ENCODE measurements around the gene CBX8. TPM values are rescaled to one million over a fixed set of nuclear protein-coding genes. Genes with fewer than 3 reads are reported as not detected.
A peak's percentile ranks its signal among the peaks of the same experiment; 100 is the strongest.

The CBX8 gene
- total and polyA plus RNA-seq, 2 of the 13 experiments (the other 11 are each of a cell fraction or from before 2014, with no cell fraction given) = 0.34 to 12.6 TPM

DNA sequence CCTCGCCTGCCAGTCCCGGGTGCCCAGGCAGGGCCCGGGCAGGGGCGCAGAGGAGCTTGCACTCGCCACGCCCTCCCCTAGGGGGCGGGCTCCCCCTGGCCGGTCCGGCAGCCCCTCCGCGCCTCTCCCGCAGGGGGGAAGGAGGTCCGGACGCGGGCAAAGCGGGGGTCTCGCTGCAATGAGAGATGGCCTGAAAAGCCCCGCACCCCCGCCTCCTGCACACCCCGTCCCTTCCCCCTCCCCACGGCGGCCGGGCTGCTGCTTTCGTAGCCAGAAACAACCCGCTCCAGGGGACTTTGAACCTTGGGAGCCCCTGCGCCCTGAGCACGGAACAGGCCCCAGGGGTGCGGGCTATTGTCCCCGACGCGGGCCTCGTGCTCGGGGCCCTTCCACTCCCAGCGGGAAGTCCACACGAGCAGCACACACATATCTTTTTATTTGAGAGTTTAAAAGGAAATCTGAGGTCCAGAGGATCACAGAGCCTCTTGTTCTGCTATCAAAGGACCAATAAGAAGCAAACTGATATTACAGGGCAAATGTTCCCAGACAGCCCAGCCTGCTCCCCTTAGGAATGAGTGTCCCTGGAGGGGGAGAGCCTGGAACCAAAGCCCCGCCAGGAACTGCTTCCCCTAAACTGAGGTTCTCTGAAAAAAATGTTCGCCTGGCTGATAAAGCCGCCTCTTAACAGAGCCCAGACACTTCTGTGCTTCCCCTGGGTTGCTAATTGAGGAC is 48.2 kb upstream of the CBX8 start (continued):
- TF ChIP-seq RXRA (CRISPR knock-in tag; IDR thresholded peaks at IDR 0.05) = peak; percentile 78
- 0 out of 2 replicates have a peak, but pooled peaks have one; percentile 65 for TF ChIP-seq MED13 (CRISPR knock-in tag; IDR thresholded peaks at IDR 0.05)
- TF ChIP-seq, protein P1, sequence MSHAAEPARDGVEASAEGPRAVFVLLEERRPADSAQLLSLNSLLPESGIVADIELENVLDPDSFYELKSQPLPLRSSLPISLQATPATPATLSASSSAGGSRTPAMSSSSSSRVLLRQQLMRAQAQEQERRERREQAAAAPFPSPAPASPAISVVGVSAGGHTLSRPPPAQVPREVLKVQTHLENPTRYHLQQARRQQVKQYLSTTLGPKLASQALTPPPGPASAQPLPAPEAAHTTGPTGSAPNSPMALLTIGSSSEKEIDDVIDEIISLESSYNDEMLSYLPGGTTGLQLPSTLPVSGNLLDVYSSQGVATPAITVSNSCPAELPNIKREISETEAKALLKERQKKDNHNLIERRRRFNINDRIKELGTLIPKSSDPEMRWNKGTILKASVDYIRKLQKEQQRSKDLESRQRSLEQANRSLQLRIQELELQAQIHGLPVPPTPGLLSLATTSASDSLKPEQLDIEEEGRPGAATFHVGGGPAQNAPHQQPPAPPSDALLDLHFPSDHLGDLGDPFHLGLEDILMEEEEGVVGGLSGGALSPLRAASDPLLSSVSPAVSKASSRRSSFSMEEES (CRISPR knock-in tag; IDR thresholded peaks at IDR 0.05) = peak; percentile 81
- no peak for TF ChIP-seq ZNF7 (CRISPR knock-in tag; IDR thresholded peaks at IDR 0.05)
- 0 out of 2 replicates have a peak, but pooled peaks have one; percentile 42 for TF ChIP-seq ZNF17 (CRISPR knock-in tag; IDR thresholded peaks at IDR 0.05)
- no peak for TF ChIP-seq TEAD3 (CRISPR knock-in tag; optimal IDR thresholded peaks at IDR 0.05; ENCODE audit: borderline replicate concordance)
- TF ChIP-seq KAT7 (CRISPR knock-in tag; IDR thresholded peaks at IDR 0.05; ENCODE audit: borderline replicate concordance) = no peak
- TF ChIP-seq ZNF614 (CRISPR knock-in tag; IDR thresholded peaks at IDR 0.05; ENCODE audit: borderline replicate concordance) = peak; percentile 67; the same call in 1 of the 2 replicates
- TF ChIP-seq SP4 (CRISPR knock-in tag; IDR thresholded peaks at IDR 0.05) = peak; percentile 52; the same call in 1 of the 2 replicates
- TF ChIP-seq, protein P2, sequence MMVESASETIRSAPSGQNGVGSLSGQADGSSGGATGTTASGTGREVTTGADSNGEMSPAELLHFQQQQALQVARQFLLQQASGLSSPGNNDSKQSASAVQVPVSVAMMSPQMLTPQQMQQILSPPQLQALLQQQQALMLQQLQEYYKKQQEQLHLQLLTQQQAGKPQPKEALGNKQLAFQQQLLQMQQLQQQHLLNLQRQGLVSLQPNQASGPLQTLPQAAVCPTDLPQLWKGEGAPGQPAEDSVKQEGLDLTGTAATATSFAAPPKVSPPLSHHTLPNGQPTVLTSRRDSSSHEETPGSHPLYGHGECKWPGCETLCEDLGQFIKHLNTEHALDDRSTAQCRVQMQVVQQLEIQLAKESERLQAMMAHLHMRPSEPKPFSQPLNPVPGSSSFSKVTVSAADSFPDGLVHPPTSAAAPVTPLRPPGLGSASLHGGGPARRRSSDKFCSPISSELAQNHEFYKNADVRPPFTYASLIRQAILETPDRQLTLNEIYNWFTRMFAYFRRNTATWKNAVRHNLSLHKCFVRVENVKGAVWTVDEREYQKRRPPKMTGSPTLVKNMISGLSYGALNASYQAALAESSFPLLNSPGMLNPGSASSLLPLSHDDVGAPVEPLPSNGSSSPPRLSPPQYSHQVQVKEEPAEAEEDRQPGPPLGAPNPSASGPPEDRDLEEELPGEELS (CRISPR knock-in tag; IDR thresholded peaks at IDR 0.05) = peak; percentile 58
- peak; percentile 71; the same call in 1 of the 2 replicates for TF ChIP-seq ZBTB42 (CRISPR knock-in tag; IDR thresholded peaks at IDR 0.05)
- TF ChIP-seq RELA (CRISPR knock-in tag; IDR thresholded peaks at IDR 0.05) = no peak
- TF ChIP-seq MTA1 (CRISPR knock-in tag; IDR thresholded peaks at IDR 0.05; ENCODE audit: borderline replicate concordance) = peak; percentile 95; the same call in 1 of the 2 replicates
- TF ChIP-seq AGO1 (IDR thresholded peaks at IDR 0.05; ENCODE audit: low read depth, low read length, poor library complexity, severe bottlenecking) = peak; percentile 28
- no peak for TF ChIP-seq CENPX (CRISPR knock-in tag; IDR thresholded peaks at IDR 0.05)
- TF ChIP-seq, protein P3, sequence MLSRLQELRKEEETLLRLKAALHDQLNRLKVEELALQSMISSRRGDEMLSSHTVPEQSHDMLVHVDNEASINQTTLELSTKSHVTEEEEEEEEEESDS (CRISPR knock-in tag; IDR thresholded peaks at IDR 0.05; ENCODE audit: borderline replicate concordance) = 0 out of 2 replicates have a peak, but pooled peaks have one; percentile 44
- peak; percentile 76; the same call in 1 of the 2 replicates for TF ChIP-seq ELF3 (CRISPR knock-in tag; IDR thresholded peaks at IDR 0.05)
- TF ChIP-seq, protein P4, sequence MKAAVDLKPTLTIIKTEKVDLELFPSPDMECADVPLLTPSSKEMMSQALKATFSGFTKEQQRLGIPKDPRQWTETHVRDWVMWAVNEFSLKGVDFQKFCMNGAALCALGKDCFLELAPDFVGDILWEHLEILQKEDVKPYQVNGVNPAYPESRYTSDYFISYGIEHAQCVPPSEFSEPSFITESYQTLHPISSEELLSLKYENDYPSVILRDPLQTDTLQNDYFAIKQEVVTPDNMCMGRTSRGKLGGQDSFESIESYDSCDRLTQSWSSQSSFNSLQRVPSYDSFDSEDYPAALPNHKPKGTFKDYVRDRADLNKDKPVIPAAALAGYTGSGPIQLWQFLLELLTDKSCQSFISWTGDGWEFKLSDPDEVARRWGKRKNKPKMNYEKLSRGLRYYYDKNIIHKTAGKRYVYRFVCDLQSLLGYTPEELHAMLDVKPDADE (CRISPR knock-in tag; IDR thresholded peaks at IDR 0.05) = no peak
- 0 out of 2 replicates have a peak, but pooled peaks have one; percentile 42 for TF ChIP-seq ISL2 (CRISPR knock-in tag; IDR thresholded peaks at IDR 0.05)
- peak; percentile 56 for TF ChIP-seq RBM39 (IDR thresholded peaks at IDR 0.05; ENCODE audit: low read depth, low read length, poor library complexity, severe bottlenecking)
- TF ChIP-seq ZNF749 (CRISPR knock-in tag; IDR thresholded peaks at IDR 0.05; ENCODE audit: borderline replicate concordance) = no peak
- no peak; the same call in 1 of the 2 replicates for TF ChIP-seq ZNF446 (CRISPR knock-in tag; IDR thresholded peaks at IDR 0.05)
- TF ChIP-seq, protein P5, sequence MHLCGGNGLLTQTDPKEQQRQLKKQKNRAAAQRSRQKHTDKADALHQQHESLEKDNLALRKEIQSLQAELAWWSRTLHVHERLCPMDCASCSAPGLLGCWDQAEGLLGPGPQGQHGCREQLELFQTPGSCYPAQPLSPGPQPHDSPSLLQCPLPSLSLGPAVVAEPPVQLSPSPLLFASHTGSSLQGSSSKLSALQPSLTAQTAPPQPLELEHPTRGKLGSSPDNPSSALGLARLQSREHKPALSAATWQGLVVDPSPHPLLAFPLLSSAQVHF (CRISPR knock-in tag; IDR thresholded peaks at IDR 0.05) = no peak
- no peak for TF ChIP-seq POLR2AphosphoS2 (IDR thresholded peaks at IDR 0.05; ENCODE audit: low read depth, low read length)
- TF ChIP-seq THAP11 (CRISPR knock-in tag; IDR thresholded peaks at IDR 0.05) = peak; percentile 77

Data from HepG2 (cell line).